ENCODE measurements around the gene JAK1. TPM values are rescaled to one million over a fixed set of nuclear protein-coding genes. Genes with fewer than 3 reads are reported as not detected.

JAK1 gene
- total RNA-seq, 4 donors from 2014 or later = 52.9 to 169 (median 126) TPM

- intact Hi-C loops (cut with DNase I; ENCODE audit: low total_unique reads) (no loop called here), in situ Hi-C loops (cut with MboI; ENCODE audit: low pct_ligation_motif_present in 1 of 4, low pct_unique_long_range_greater_than_20kb in 1 of 4, low sequenced_read_pairs in 3 of 4) (loop anchor here in 1 of 4 donors (25.0 kb wide), 1 partner anchor 91 kb away; no protein-coding TSS in a partner anchor)
- 41 to 58% methylated on average over 6 of the region's 6 CpGs for WGBS, 2 donors (ENCODE audit: low coverage in 1 of 2)
- Histone ChIP-seq H3K27me3 (no peaks in the 10 kb centered on the region), H3K27ac (peak overlapping the region in 2 of 4 donors; percentile 15 to 32), H3K4me3 (no peak overlapping the region), H3K9me3 (no peaks in the 10 kb centered on the region), H3K4me1 (peaks cover 23 to 95% (median 58%) of the 10 kb centered on the region in 4 donors), H3K36me3 (no peaks in the 10 kb centered on the region)
- peak; percentile 23 for DNase-seq
- TF ChIP-seq EP300 (IDR thresholded peaks at IDR 0.05; ENCODE audit: low read depth) = no peak
- TF ChIP-seq POLR2AphosphoS5 (IDR thresholded peaks at IDR 0.05) = no peak
- TF ChIP-seq POLR2A (IDR thresholded peaks at IDR 0.05) = no peak
- no peak for TF ChIP-seq CTCF (IDR thresholded peaks at IDR 0.05)
Measured at GRCh38 chr1:64953241-64953640, 13.1 kb downstream of the JAK1 start.

- in situ Hi-C loops (cut with MboI; ENCODE audit: low pct_ligation_motif_present in 1 of 4, low pct_unique_long_range_greater_than_20kb in 1 of 4, low sequenced_read_pairs in 3 of 4) (loop anchor here in 1 of 4 donors (25.0 kb wide), 1 partner anchor 88 kb away; no protein-coding TSS in a partner anchor), intact Hi-C loops (cut with DNase I; ENCODE audit: low total_unique reads) (no loop called here)
- Histone ChIP-seq H3K9me3 (no peaks in the 10 kb centered on the region), H3K4me1 (peaks cover 11 to 86% (median 42%) of the 10 kb centered on the region in 4 donors), H3K4me3 (no peak overlapping the region), H3K36me3 (no peaks in the 10 kb centered on the region), H3K27me3 (no peaks in the 10 kb centered on the region), H3K27ac (no peak overlapping the region)
- DNase-seq = no peak
- WGBS, 2 donors (ENCODE audit: low coverage in 1 of 2) = 74 to 82% methylated on average over 6 of the region's 6 CpGs
- TF ChIP-seq POLR2AphosphoS5 (IDR thresholded peaks at IDR 0.05) (no peak), POLR2A (IDR thresholded peaks at IDR 0.05) (no peak), EP300 (IDR thresholded peaks at IDR 0.05; ENCODE audit: low read depth) (no peak), CTCF (IDR thresholded peaks at IDR 0.05) (no peak)
Measured at GRCh38 chr1:64950284-64950809, 16.0 kb downstream of the JAK1 start.

DNA sequence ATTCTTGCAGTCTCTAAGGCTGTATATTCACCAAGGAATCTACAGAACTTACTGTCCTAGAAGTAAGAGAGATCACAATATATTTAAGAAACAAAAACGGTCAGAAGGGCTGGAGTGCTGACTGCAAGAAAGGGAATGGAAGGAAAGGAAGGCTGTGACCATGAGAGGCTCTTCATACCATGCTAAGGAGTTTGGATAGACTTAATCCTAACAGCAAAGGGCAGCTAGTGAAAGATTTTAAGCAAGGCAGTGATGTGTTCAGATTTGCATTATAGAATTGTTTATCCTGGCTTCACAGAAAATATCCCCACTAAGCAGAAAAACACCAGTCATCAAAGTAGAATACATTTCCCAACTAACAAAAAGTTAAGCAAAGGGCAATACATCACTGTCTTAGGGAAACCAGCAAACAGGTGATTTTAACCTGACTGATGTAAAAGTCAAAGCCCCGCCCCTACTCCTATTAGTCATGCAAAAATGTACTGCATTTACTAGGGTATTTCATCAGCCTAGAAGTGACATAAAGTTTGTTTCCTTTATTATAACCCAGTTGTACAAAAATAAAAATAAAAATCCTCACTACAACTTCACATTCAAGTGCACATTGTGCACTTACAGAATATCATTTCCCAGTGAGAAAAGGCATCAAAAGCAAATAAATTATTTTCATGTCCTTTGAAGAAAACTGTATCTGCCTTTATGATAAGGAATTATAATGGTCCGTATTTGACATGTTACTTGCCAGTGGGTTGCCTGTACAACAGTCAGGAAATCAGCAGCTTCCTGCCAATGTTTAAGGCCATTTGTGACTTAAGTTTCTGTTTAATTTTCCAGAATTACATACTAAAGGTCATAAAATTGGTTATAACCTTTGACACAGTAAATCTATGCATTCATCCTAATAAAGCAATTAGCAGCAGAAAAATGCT is 17.2 kb downstream of the JAK1 start:
- Histone ChIP-seq H3K4me1 (peaks cover 8 to 76% (median 37%) of the 10 kb centered on the region in 4 donors), H3K36me3 (no peaks in the 10 kb centered on the region), H3K27me3 (no peaks in the 10 kb centered on the region), H3K4me3 (no peak overlapping the region), H3K27ac (no peak overlapping the region), H3K9me3 (no peaks in the 10 kb centered on the region)
- intact Hi-C loops (cut with DNase I; ENCODE audit: low total_unique reads) = no loop called here
- no peak for DNase-seq
- in situ Hi-C loops (cut with MboI; ENCODE audit: low pct_ligation_motif_present in 1 of 4, low pct_unique_long_range_greater_than_20kb in 1 of 4, low sequenced_read_pairs in 3 of 4) = no loop called here
- TF ChIP-seq POLR2AphosphoS5 (IDR thresholded peaks at IDR 0.05) = no peak
- no peak for TF ChIP-seq POLR2A (IDR thresholded peaks at IDR 0.05)
- no peak for TF ChIP-seq EP300 (IDR thresholded peaks at IDR 0.05; ENCODE audit: low read depth)
- no peak for TF ChIP-seq CTCF (IDR thresholded peaks at IDR 0.05)
- WGBS, 2 donors (ENCODE audit: low coverage in 1 of 2) = 38 to 51% methylated on average over 3 of the region's 3 CpGs

- no peaks in the 10 kb centered on the region for H3K9me3 ChIP-seq
- H3K4me3 ChIP-seq = no peak overlapping the region
- H3K27me3 ChIP-seq = no peaks in the 10 kb centered on the region
- TF ChIP-seq EP300 (IDR thresholded peaks at IDR 0.05; ENCODE audit: low read depth) (no peak), POLR2AphosphoS5 (IDR thresholded peaks at IDR 0.05) (no peak), CTCF (IDR thresholded peaks at IDR 0.05) (no peak), POLR2A (IDR thresholded peaks at IDR 0.05) (no peak)
- DNase-seq = no peak
- H3K36me3 ChIP-seq = no peaks in the 10 kb centered on the region
- in situ Hi-C loops (cut with MboI; ENCODE audit: low pct_ligation_motif_present in 1 of 4, low pct_unique_long_range_greater_than_20kb in 1 of 4, low sequenced_read_pairs in 3 of 4) (no loop called here), intact Hi-C loops (cut with DNase I; ENCODE audit: low total_unique reads) (no loop called here)
- peaks cover 8 to 69% (median 35%) of the 10 kb centered on the region in 4 donors for H3K4me1 ChIP-seq
- WGBS, 2 donors (ENCODE audit: low coverage in 1 of 2) = 95 to 100% methylated on average over 1 to 2 of the region's 2 CpGs
- H3K27ac ChIP-seq = no peak overlapping the region
Measured at GRCh38 chr1:64948216-64948615, 18.1 kb downstream of the JAK1 start.
